Fibroblast of pulmonary artery (primary cell): ENCODE measurements around the gene PRX.
A peak's percentile ranks its signal among the peaks of the same experiment; 100 is the strongest.
"Not testable (repeated sequence)": the region's sequence is repeated elsewhere in the genome, so short reads cannot be mapped to it uniquely, and the experiment has no call there.

ENCODE experiments used
- DNase-seq: peaks from one replicate; pipeline ENCODE4 v3.0.0-alpha.2; 2010; ENCODE audit warnings: low read depth
- H3K4me3 ChIP-seq: replicated peaks from 2 replicates; pipeline ENCODE4 v1.5.1; 2011; ENCODE audit warnings: low read depth, mild to moderate bottlenecking, control low read depth, low read length, moderate library complexity
- CTCF ChIP-seq: IDR thresholded peaks from 2 replicates; pipeline ENCODE4 v1.5.1; 2011; ENCODE audit warnings: mild to moderate bottlenecking, control low read depth, low read length, inconsistent platforms; ENCODE audit errors: missing control alignments

Gene PRX

DNA sequence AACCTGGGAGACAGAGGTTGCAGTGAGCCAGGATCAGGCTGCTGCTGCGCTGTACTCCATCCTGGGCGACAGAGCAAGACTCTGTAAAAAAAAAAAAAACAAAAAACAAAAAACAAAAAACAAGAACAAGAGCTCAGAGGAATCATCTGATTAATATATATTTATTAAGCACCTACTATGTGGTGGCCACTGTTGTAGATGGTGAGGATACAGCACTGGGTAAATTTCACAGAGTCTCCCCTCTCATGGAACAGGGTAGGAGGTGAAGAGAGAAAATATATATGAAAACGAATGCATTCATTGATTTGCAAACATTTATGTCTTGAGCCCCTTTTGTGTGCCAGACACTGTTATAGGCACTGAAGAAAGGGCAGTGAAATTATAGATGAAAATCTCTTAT lies 18.5 kb upstream of the PRX start:
- no peak for DNase-seq
- H3K4me3 ChIP-seq, result no peak overlapping the region
- TF ChIP-seq CTCF, result no peak

DNA sequence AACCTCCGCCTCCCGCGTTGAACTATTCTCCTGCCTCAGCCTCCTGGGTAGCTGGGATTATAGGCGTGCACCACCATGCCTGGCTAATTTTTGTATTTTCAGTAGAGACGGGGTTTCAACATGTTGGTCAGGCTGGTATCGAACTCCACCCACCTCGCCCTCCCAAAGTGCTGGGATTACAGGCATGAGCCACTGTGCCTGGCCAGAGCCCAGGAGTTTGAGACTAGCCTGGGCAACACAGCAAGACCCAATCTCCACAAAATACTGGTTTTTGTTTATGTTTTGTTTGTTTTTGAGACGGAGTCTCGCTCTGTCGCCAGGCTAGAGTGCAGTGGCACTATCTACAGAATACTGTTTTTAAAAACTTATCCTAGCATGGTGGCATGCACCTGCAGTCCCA lies 17.1 kb upstream of the PRX start:
- not testable (repeated sequence) for H3K4me3 ChIP-seq, DNase-seq

- not testable (repeated sequence) for DNase-seq, H3K4me3 ChIP-seq
Measured at GRCh38 chr19:40428197-40428596, 15.0 kb upstream of the PRX start.

- peak within 1 kb of the TSS; percentile 94 for H3K4me3 ChIP-seq
- peak; percentile 99 for DNase-seq
- TF ChIP-seq CTCF, result peak; percentile 44
Measured at GRCh38 chr19:40425450-40426287, 12.5 kb upstream of the PRX start, which contains the start of gene SERTAD1. TSS of gene SERTAD1 (minus strand) at chr19:40425992. CDS start at chr19:40423546, 2,446 bp downstream.

GRCh38 chr19:40424637-40425449 lies 11.7 kb upstream of the PRX start:
- peak overlapping the region; percentile 94 for H3K4me3 ChIP-seq
- peak; percentile 42 for DNase-seq
- TF ChIP-seq CTCF, result no peak

- TF ChIP-seq CTCF, result no peak
- peak overlapping the region; percentile 94 for H3K4me3 ChIP-seq
Measured at GRCh38 chr19:40423938-40424337, 10.8 kb upstream of the PRX start.

GRCh38 chr19:40422748-40423566 lies 9.8 kb upstream of the PRX start:
- no peak overlapping the region for H3K4me3 ChIP-seq

More at GRCh38 chr19:40423938-40424337, 10.8 kb upstream of the PRX start:
- no peak for DNase-seq

More at GRCh38 chr19:40422748-40423566, 9.8 kb upstream of the PRX start:
- DNase-seq, result no peak
- TF ChIP-seq CTCF, result no peak
